ELR (cell line): ENCODE measurements around the gene CLDND1.

Experiments used
- DNase-seq: peaks from one replicate; pipeline ENCODE4 v3.0.0-alpha.2; 2015; ENCODE audit warnings: low read depth

Gene CLDND1

DNA sequence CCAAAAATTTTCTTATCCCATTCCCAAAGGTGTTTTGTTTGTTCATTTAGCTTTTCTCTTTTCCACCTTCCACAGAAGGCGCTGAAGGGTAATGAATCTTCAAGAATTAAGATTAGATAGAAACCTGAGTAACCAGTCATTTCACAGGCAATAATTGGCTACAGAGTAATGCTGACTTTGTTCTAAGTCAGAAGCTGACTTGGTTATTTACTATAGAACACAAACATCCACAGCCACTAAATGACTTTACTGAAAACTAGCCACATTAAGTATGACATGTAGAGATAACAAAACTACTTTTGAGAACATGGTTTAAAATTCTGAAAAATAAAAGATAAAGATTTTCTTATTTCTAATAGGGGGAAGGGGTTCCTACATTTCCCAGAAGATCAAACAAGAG, 7.8 kb downstream of the CLDND1 start:
- no peak for DNase-seq

- no peak for DNase-seq
These were observed 9.0 kb downstream of the CLDND1 start for GRCh38 chr3:98513736-98514135.

DNA sequence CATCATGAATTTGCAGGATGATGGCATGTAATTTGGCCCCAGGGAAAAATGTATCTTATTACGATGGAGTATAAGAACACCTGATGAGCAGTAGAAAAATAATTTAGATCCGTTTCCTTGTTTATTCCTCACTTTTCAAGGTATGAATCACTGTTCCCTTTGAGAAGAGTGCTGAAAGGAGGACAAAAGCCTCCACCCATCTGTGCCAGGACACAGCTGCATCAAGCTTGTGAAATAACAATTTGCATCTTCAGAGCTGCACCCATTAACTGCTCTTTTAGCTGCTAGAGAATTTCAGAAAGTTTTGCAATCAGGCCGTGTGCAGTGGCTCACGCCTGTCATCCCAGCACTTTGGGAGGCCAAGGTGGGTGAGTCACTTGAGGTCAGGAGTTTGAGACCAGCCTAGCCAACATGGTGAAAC, 9.6 kb downstream of the CLDND1 start:
- peak; percentile 62 for DNase-seq

GRCh38 chr3:98512576-98512975, 10.1 kb downstream of the CLDND1 start:
- no peak for DNase-seq

- DNase-seq: no peak
These were observed 14.1 kb downstream of the CLDND1 start for GRCh38 chr3:98508582-98508981.

DNA sequence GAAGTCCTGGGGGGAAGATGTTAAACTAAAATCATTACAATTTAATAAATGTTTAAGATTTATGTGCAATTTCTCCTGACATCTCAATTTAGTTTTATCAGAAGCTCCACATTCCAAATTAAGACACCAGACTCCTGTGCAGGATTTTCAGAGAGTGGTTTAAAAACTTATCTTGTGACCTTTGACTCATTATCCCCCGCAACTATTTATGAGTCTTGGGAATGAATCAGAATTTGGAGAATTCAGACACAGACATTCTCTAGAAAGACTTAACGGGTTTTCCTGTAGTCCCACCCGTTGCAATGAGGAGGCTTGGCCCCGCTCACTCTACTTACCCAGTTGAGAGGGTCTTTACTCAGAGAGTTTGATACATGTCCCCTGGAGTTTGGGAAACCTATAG, 18.2 kb downstream of the CLDND1 start:
- peak; percentile 10 for DNase-seq

GRCh38 chr3:98501863-98502576, 20.7 kb downstream of the CLDND1 start:
- no peak for DNase-seq

DNA sequence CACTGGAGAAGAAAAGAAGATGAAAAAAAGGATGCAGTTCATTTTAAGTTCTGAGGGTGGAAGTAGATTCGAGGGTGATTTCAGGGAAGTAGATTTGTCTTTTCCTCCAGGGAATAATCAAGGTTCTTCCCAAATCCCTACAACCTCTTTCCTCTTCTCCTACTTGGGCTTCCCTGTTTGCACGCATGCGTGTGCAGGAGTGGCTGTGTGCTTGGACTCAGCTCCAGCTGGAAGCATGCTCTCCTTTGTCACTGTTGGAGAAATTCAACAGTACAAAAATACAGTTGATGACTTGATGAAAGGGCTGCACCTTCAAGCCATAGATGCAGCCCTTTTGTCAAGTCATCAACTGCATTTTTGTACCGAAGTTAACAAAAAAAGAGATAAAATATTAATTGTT, 21.4 kb downstream of the CLDND1 start:
- no peak for DNase-seq

DNA sequence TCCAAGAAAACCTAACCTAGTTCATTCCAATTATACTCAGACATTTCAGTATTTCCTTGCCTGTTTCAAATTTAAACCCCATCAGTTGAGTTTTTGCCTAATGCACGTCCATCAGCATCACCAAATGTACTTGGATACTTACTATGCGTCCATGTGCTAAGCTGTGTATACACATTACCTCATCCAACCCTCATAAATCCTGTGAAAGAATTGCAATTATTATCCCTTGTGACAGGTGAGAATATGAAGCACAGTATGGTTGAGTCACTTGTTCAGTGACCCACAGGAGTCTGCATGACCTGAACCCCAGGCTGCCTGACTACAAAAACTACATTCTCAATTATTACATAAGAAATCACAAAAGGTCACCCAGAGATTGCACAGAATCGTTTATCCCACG, 22.7 kb downstream of the CLDND1 start:
- no peak for DNase-seq

DNA sequence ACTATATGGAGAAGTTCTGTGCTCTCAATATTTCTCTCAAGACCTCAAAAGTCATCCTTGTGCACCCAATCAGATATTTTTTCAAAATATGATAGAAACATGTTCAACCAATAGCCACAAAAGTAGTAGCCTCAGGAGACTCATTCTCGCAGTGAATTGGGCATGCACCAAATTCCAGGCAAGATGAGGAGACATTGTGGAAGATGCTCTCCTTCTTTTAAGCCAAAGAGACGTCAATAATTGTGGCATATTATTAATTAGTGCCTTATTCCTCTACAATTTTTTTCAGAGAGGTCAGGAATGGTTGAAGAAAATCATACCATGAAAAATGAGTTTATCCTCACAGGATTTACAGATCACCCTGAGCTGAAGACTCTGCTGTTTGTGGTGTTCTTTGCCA, 25.3 kb downstream of the CLDND1 start, which contains the start of gene OR5K2:
Gene OR5K2, plus strand, starts transcription at position 301 of the 400 bp plus-strand sequence. Its CDS starts 0 bp downstream, at position 301.
- DNase-seq: no peak

DNA sequence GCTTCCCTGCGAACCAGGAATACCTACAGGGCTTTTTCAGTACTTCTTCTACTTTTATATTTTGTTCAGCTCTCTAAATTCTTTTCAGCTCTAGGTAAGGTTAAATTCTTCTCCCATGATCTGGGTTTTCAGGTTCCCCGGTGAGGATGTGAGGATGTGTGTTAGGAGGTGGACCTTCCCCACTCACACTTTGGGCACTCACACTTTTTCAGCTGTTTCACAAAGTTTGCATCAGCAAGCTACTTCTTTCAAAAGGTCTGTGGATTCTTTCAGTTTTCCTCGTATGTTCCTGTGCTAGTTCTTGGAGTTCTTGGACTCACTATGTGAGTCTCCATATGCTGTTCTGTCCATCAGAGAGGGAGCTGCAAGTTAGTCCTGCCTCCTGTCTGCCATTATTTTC, 39.1 kb downstream of the CLDND1 start:
- no peak for DNase-seq

- peak; percentile 1 for DNase-seq
These were observed 39.8 kb downstream of the CLDND1 start for GRCh38 chr3:98482717-98483482.
